Stimulated activated CD8-positive, alpha-beta memory T cell treated with anti-CD3 and anti-CD28 coated beads, Interleukin-7, amount 100 ng/mL, for 4 hours (primary cell): Measurements from ENCODE around the gene UCN3.

ENCODE experiments used
- DNase-seq, 2 donors: peaks; one replicate each; pipeline ENCODE4 v3.0.0-alpha.2; 2020; ENCODE audit warnings: low read depth in 2 of 2

Gene UCN3

GRCh38 chr10:5364890-5365338 is at the start of gene UCN3:
UCN3 (plus strand) TSS chr10:5364966; CDS start chr10:5373721, 8,755 bp downstream.
- DNase-seq, result no peak

GRCh38 chr10:5317547-5318107 is 47.1 kb upstream of the UCN3 start:
- DNase-seq, result peak; percentile 59 to 83

GRCh38 chr10:5318148-5318547 is 46.6 kb upstream of the UCN3 start:
- no peak for DNase-seq

- DNase-seq, result no peak
Observed at GRCh38 chr10:5319863-5320262, 44.9 kb upstream of the UCN3 start.

- no peak for DNase-seq
Observed at GRCh38 chr10:5321273-5321672, 43.5 kb upstream of the UCN3 start.

- DNase-seq, result no peak
Observed at GRCh38 chr10:5323446-5323845, 41.3 kb upstream of the UCN3 start.

GRCh38 chr10:5325076-5325475 is 39.7 kb upstream of the UCN3 start:
- no peak for DNase-seq

GRCh38 chr10:5334196-5334880 is 30.4 kb upstream of the UCN3 start:
- DNase-seq, result no peak

GRCh38 chr10:5338010-5338409 is 26.8 kb upstream of the UCN3 start:
- no peak for DNase-seq

- no peak for DNase-seq
Observed at GRCh38 chr10:5343092-5343491, 21.7 kb upstream of the UCN3 start.

- no peak for DNase-seq
Observed at GRCh38 chr10:5343561-5343960, 21.2 kb upstream of the UCN3 start.

- no peak for DNase-seq
Observed at GRCh38 chr10:5343979-5344378, 20.8 kb upstream of the UCN3 start.

GRCh38 chr10:5344746-5345145 is 20.0 kb upstream of the UCN3 start:
- no peak for DNase-seq

GRCh38 chr10:5346881-5347280 is 17.9 kb upstream of the UCN3 start:
- DNase-seq, result no peak

- DNase-seq, result no peak
Observed at GRCh38 chr10:5349362-5349761, 15.4 kb upstream of the UCN3 start.

- DNase-seq, result no peak
Observed at GRCh38 chr10:5354068-5354467, 10.7 kb upstream of the UCN3 start.

- no peak for DNase-seq
Observed at GRCh38 chr10:5355594-5356301, 9.0 kb upstream of the UCN3 start.

- DNase-seq, result no peak
Observed at GRCh38 chr10:5356302-5356763, 8.4 kb upstream of the UCN3 start.

GRCh38 chr10:5360318-5360915 is 4.3 kb upstream of the UCN3 start:
- no peak for DNase-seq

- DNase-seq, result no peak
Observed at GRCh38 chr10:5361966-5362365, 2.8 kb upstream of the UCN3 start.

GRCh38 chr10:5362873-5363272 is 1.9 kb upstream of the UCN3 start:
- DNase-seq, result no peak

- DNase-seq, result no peak
Observed at GRCh38 chr10:5364374-5364773, 392 bp upstream of the UCN3 start.

GRCh38 chr10:5365928-5366327 is 1.2 kb downstream of the UCN3 start:
- DNase-seq, result no peak
